H1 (cell line): ENCODE data around the gene TSPEAR. TPM values are rescaled to one million over a fixed set of nuclear protein-coding genes. Genes with fewer than 3 reads are reported as not detected.

ENCODE experiments used
- ASH2L ChIP-seq: fragments of 200-600, 300-600 bp; sonication (generic); IDR thresholded peaks from one replicate; pipeline ENCODE4 v1.7.1; 2017; ENCODE audit warnings: low read length
- CBX8 ChIP-seq: fragments of 300-800, 300-1000 bp; sonication (generic); IDR thresholded peaks from 2 replicates; pipeline ENCODE4 v1.7.1; 2016; ENCODE audit warnings: low read depth, low read length, borderline replicate concordance
- CHD7 ChIP-seq: fragments of 300-600 bp; sonication (generic); IDR thresholded peaks from 2 replicates; pipeline ENCODE4 v1.7.1; 2012; ENCODE audit warnings: low read length, moderate library complexity, mild to moderate bottlenecking, inconsistent platforms; ENCODE audit not compliant: insufficient replicate concordance
- FOSL1 ChIP-seq: IDR thresholded peaks from 2 replicates; pipeline ENCODE4 v1.6.1; 2011; ENCODE audit warnings: mild to moderate bottlenecking, low read depth, low read length, moderate library complexity; ENCODE audit not compliant: insufficient read depth
- KDM1A ChIP-seq: fragments of 200-600, 300-600 bp; sonication (generic); IDR thresholded peaks from 2 replicates; pipeline ENCODE4 v1.7.1; 2016; ENCODE audit warnings: mild to moderate bottlenecking, low read length, borderline replicate concordance
- RBBP5 ChIP-seq: IDR thresholded peaks from 2 replicates; pipeline ENCODE4 v1.7.1; 2012; ENCODE audit warnings: low read depth, mild to moderate bottlenecking, inconsistent platforms, low read length, moderate library complexity, borderline replicate concordance
- TAF1 ChIP-seq: IDR thresholded peaks from 2 replicates; pipeline ENCODE4 v1.6.1; 2011; ENCODE audit warnings: mild to moderate bottlenecking, low read depth, low read length
- TCF12 ChIP-seq: IDR thresholded peaks from 2 replicates; pipeline ENCODE4 v1.6.1; 2011; ENCODE audit warnings: low read depth, mild to moderate bottlenecking, low read length
- YY1 ChIP-seq: IDR thresholded peaks from 2 replicates; pipeline ENCODE4 v1.6.1; 2011; ENCODE audit warnings: low read depth, mild to moderate bottlenecking, low read length
- polyA plus RNA-seq, 7 experiments: library from polyadenylated mRNA; depleted of rRNA in 3 of 7; stranded (reverse) in 5 of 7; unstranded in 2 of 7; fragments of >200 nt in 5 of 7; fragments of 200-250 nt in 2 of 7; gene quantifications; 1 replicate in 5 of 7; 2 replicates in 1 of 7; 4 replicates in 1 of 7; pipeline versions ENCODE4 v1.2.1 to v1.2.3, GENCODE V29; 2011 to 2013; ENCODE audit warnings: missing spikeins in 2 of 7, mixed read lengths in 2 of 7
- total RNA-seq: library from RNA; stranded (reverse); fragmentation: NEBNext Ultra II Directional; extraction: Animal tissue kit (Norgen Biotek cat#: 25700); gene quantifications from 2 replicates; pipeline ENCODE4 v1.2.1, GENCODE V29; 2021

The TSPEAR gene
- total and polyA plus RNA-seq, 2 of the 8 experiments (the other 6 are each of a cell fraction or from before 2014, with no cell fraction given): 0.58 to 0.89 TPM

DNA sequence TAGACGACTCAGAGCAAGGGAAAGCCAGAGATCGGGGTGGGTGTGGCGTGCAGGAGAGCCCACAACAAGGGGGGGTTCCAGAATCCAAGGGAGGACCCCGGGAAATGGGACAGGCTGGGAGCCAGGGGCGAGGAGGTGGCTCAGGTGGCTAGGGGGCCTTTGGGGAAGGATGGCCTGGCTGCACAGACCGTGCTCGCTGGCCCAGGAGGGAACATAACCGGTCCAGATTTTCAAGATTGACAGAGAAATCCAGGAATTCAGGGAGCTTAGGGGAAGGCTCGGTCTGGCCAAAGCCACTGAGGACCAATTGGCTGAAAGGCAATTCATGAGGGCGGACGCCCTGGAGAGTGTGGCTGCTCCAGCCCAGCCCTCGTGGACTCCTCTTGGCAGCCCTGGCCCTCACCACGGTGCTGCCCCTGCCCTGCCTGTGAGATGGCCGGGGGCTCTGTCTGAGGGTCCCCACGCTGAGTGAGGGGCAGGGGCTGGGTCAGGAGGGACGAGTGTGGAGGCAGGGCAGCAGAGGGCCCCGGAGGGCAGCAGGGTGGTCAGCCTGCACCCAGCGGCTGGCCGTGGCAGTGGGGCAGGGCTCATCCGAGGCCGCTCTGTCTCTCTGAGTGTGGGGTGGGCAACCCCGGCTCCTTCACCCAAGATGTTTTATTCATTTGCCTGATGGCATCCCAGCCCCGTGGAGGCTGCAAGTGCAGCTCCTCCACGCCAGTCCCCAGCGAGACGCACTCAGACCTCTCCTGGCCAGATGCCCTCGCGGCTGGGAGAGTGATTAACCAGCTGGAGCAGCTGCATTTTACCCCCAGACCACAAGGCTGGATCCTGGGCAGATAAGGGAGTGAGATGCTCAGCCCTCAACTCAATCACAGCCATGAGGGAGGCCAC lies 261.7 kb downstream of the TSPEAR start (continued):
- TF ChIP-seq CHD7 (no peak), ASH2L (no peak), TAF1 (no peak), YY1 (no peak), TCF12 (no peak), CBX8 (no peak), KDM1A (no peak), FOSL1 (no peak), RBBP5 (no peak)
